ENCODE results near the gene HAP1. TPM values are rescaled to one million over a fixed set of nuclear protein-coding genes. Genes with fewer than 3 reads are reported as not detected.
"Not testable (repeated sequence)": the region's sequence is repeated elsewhere in the genome, so short reads cannot be mapped to it uniquely, and the experiment has no call there.

HAP1 gene, protein sequence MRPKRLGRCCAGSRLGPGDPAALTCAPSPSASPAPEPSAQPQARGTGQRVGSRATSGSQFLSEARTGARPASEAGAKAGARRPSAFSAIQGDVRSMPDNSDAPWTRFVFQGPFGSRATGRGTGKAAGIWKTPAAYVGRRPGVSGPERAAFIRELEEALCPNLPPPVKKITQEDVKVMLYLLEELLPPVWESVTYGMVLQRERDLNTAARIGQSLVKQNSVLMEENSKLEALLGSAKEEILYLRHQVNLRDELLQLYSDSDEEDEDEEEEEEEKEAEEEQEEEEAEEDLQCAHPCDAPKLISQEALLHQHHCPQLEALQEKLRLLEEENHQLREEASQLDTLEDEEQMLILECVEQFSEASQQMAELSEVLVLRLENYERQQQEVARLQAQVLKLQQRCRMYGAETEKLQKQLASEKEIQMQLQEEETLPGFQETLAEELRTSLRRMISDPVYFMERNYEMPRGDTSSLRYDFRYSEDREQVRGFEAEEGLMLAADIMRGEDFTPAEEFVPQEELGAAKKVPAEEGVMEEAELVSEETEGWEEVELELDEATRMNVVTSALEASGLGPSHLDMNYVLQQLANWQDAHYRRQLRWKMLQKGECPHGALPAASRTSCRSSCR
- total RNA-seq, result under 1 TPM; 0.15 to 0.19 TPM

DNA sequence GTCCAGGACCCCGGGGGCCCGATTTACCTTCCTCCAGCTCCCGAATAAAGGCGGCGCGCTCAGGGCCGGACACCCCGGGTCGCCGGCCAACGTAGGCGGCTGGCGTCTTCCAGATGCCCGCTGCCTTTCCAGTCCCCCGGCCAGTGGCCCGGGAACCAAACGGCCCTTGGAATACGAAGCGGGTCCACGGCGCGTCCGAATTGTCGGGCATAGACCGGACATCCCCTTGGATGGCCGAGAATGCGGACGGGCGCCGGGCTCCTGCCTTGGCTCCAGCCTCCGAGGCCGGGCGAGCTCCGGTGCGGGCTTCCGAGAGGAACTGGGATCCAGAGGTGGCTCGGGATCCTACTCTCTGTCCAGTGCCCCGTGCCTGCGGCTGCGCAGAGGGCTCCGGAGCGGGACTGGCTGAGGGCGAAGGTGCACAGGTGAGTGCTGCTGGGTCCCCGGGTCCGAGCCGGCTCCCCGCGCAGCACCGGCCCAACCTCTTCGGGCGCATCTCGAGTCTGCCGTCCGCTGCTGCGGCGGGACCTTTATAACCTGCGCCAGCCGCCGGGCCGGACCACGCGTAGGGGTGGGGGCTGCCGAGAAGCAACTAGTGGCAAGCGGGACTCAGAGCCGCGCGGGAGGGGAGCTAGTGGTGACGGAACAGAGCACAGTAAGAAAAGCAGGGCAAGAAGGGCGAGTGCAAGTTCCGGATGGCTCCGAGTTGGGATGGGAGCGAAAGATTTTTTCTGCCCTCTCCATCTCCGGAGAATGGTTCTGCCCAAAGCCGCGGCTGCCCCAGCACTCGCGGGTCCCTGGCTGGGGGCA lies at the start of gene HAP1:
TSS of gene HAP1 (minus strand) at position 505 of the 810 bp plus-strand sequence. CDS start at position 496, 9 bp downstream.
- CTCF ChIA-PET, result interaction anchor here (1.3 to 4.7 kb wide), 2 partner anchors 55 to 67 kb away, joined by 4 to 41 read pairs; no protein-coding TSS in a partner anchor
- DNase-seq (no peak), ATAC-seq (no peak)
- Mint-ChIP-seq H3K4me3 (no peak within 1 kb of the TSS), H3K27ac (no peak within 1 kb of the TSS), H3K27me3 (peaks cover 69% of the 10 kb centered on the region), H3K9me3 (ENCODE audit: low read depth) (no peaks in the 10 kb centered on the region), H3K36me3 (peaks cover 1% of the 10 kb centered on the region), H3K4me1 (peaks cover 11% of the 10 kb centered on the region)

DNA sequence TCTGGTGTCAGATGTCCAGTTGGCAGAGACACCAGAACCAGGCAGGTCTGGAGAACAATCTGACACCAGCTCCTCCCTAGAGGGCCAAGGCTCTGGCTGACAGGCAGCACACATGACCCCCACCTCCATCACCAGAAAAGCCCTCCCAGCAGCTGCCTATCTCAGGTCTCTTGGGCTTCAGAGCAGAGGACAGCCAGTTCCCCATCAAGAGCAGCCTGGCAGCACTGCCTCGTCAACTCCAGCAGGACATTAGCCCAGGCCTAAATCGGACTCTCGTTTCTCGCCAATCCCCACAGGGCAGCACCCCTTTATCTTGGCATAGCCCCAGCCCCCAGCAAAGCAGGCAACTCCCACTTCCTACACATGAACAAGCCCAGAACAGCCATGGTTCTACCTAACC lies 47.7 kb upstream of the HAP1 start:
- Mint-ChIP-seq H3K9me3 (ENCODE audit: low read depth) (no peaks in the 10 kb centered on the region), H3K4me1 (peaks cover 17% of the 10 kb centered on the region), H3K27ac (no peak overlapping the region), H3K4me3 (no peak overlapping the region), H3K36me3 (no peaks in the 10 kb centered on the region), H3K27me3 (peaks cover 35% of the 10 kb centered on the region)
- CTCF ChIA-PET, result interaction anchor here (1.2 kb wide), 1 partner anchor 19 kb away, joined by 4 read pairs; no protein-coding TSS in a partner anchor
- ATAC-seq, result no peak
- DNase-seq, result no peak

DNA sequence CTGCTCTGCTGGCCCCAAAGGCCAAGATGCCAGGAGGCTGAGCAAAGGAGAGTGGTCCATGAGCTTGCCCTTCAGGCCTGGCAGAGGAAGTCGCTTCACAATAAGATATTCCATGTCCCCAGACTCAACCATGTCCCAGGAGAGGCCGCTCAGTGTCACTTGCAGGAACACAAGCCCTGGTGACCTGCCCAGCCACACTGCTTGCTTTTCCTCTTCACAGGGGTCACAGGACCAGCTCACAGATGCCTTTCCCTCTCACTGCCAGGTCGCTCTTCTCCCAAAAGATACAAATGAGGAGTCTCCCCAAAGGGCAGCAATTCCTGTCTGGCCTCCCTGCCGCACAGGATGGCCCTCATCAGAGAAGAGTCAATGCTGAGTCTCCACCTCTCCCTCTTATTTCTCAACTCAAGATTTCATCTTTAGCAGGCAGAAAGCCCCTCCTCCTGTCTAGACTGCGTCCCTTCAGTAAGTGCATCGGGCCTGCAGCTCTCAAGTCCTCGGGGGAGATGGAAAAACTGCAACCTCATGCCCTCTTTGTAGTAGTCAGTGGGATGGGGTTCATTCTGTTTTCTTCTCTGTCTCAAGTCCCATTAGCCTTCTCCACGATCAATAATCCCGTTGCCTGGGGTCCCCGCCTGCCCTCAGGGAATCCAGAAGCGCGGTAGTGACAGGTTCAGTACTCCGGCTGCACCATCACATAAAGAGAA lies 47.1 kb upstream of the HAP1 start:
- peaks cover 30% of the 10 kb centered on the region for H3K27me3 Mint-ChIP-seq
- CTCF ChIA-PET, result interaction anchor here (0.7 to 1.2 kb wide), 2 partner anchors 19 to 358 kb away, joined by 3 to 4 read pairs; no protein-coding TSS in a partner anchor
- H3K9me3 Mint-ChIP-seq (ENCODE audit: low read depth), result no peaks in the 10 kb centered on the region
- ATAC-seq (no peak), DNase-seq (no peak)
- no peaks in the 10 kb centered on the region for H3K36me3 Mint-ChIP-seq
- H3K4me3 Mint-ChIP-seq, result no peak overlapping the region
- no peak overlapping the region for H3K27ac Mint-ChIP-seq
- H3K4me1 Mint-ChIP-seq, result peaks cover 13% of the 10 kb centered on the region

DNA sequence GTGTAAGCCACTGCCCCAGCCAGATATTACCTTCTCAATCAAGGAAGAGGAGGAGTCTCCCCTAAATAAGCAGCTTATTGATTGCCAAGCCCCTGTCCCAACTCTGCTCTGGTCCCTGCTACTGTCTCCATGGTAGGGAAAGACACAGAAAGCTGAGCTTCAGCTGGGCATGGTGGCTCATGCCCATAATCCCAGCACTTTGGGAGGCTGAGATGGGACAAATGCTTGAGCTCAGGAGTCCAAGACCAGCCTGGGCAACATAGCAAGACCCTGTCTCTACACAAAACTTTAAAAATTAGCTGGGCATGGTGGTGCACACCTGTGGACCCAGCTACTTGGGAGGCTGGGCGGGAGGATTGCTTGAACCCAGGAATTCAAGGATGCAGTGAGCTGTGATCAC lies 45.5 kb upstream of the HAP1 start:
- peaks cover 25% of the 10 kb centered on the region for H3K27me3 Mint-ChIP-seq
- H3K27ac Mint-ChIP-seq, result no peak overlapping the region
- no peaks in the 10 kb centered on the region for H3K36me3 Mint-ChIP-seq
- peaks cover 8% of the 10 kb centered on the region for H3K4me1 Mint-ChIP-seq
- H3K4me3 Mint-ChIP-seq, result no peak overlapping the region
- ATAC-seq (no peak), DNase-seq (no peak)
- CTCF ChIA-PET, result no interaction called here
- no peaks in the 10 kb centered on the region for H3K9me3 Mint-ChIP-seq (ENCODE audit: low read depth)

DNA sequence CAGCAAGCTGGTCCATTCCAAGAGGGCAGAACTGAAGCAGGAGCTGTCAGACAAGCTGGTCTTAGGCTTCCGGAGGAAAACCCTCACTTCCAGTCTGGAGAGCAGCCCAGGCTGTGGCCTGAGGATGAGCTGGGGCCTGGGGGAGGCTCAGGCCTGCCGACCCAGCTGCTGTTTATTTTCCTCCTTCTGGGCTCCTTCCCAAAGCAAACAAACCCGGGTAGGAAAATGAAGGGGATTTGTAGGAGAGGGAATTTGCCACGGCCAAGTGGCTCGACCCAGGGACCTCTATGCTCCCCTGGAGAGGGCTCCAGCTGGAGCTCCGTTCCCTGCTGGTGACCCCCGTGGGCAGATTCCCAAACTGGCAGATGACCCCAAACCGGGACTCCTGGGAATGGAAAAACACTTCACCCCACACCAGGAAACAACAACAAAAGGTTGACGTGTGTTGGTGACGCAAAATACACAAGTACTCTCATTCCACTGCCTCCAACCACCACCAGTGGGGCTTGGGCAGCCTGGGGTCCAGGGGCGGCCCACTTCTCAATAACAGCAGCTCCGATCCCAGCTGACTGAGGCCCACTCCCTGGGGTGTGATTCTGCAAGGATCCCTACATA lies 43.2 kb upstream of the HAP1 start:
- H3K27me3 Mint-ChIP-seq, result peaks cover 13% of the 10 kb centered on the region
- no peaks in the 10 kb centered on the region for H3K4me1 Mint-ChIP-seq
- H3K9me3 Mint-ChIP-seq (ENCODE audit: low read depth), result no peaks in the 10 kb centered on the region
- H3K4me3 Mint-ChIP-seq, result no peak overlapping the region
- no peak for DNase-seq
- CTCF ChIA-PET, result interaction anchor here (1.0 to 1.8 kb wide), 2 partner anchors 9 to 20 kb away, joined by 3 to 5 read pairs; partner anchors contain the start of gene JUP
- no peak overlapping the region for H3K27ac Mint-ChIP-seq
- no peak for ATAC-seq
- no peaks in the 10 kb centered on the region for H3K36me3 Mint-ChIP-seq

DNA sequence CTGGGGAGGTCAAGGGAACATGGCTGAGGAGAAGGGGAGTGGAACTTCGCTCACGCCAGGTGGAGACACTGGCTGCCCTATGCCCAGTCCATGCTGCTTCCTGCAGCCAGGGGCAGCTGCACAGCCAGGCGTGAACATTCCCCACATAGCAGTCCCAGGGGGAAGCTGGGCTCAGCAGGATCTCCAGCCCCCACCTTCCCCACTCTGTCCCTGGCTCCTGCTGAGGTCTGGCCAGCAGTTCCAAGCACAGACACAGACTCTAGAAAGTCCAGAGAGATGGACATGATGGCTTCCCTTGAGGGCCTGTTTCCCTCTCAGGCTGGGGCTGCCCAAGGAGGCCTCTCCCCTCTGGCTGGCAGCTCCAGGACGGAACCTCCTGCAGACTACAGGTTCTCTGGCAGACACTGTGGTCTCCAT lies 42.7 kb upstream of the HAP1 start:
- CTCF ChIA-PET, result interaction anchor here (1.0 to 1.8 kb wide), 2 partner anchors 9 to 21 kb away, joined by 3 to 5 read pairs; partner anchors contain the start of gene JUP

DNA sequence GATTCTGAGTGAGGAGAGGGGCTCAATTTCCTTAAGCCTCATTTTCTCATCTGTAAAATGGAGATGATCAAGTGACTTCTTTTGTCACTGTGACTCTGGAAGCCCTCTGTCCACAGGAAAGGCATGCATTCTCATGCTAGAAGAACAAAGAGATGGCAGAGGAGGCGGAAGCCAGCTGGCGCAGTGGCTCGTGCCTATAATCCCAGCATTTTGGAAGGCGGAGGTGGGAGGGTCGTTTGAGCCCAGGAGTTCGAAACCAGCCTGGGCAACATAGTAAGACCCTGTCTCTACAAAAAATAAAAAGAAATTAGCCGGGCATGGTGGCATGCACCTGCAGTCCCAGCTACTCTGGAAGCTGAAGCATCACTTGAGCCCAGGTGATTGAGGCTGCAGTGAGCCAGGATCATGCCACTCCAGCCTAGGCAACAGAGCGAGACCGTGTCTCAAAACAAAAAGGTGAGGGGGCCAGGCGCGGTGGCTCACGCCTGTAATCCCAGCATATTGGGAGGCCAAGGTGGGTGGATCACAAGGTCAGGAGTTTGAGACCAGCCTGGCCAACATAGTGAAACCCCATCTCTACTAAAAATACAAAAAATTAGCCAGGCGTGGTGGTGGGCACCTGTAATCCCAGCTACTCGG lies 41.9 kb upstream of the HAP1 start:
- CTCF ChIA-PET; DNase-seq; H3K9me3 Mint-ChIP-seq (ENCODE audit: low read depth); H3K27me3 Mint-ChIP-seq; H3K4me1 Mint-ChIP-seq; ATAC-seq; H3K4me3 Mint-ChIP-seq; H3K27ac Mint-ChIP-seq; H3K36me3 Mint-ChIP-seq: not testable (repeated sequence)

More for the DNA sequence above, 42.7 kb upstream of the HAP1 start:
- H3K27ac Mint-ChIP-seq, result no peak overlapping the region
- H3K27me3 Mint-ChIP-seq, result peaks cover 8% of the 10 kb centered on the region
- DNase-seq (no peak), ATAC-seq (no peak)
- H3K4me1 Mint-ChIP-seq, result no peaks in the 10 kb centered on the region
- no peaks in the 10 kb centered on the region for H3K36me3 Mint-ChIP-seq
- H3K4me3 Mint-ChIP-seq, result no peak overlapping the region
- H3K9me3 Mint-ChIP-seq (ENCODE audit: low read depth), result no peaks in the 10 kb centered on the region

DNA sequence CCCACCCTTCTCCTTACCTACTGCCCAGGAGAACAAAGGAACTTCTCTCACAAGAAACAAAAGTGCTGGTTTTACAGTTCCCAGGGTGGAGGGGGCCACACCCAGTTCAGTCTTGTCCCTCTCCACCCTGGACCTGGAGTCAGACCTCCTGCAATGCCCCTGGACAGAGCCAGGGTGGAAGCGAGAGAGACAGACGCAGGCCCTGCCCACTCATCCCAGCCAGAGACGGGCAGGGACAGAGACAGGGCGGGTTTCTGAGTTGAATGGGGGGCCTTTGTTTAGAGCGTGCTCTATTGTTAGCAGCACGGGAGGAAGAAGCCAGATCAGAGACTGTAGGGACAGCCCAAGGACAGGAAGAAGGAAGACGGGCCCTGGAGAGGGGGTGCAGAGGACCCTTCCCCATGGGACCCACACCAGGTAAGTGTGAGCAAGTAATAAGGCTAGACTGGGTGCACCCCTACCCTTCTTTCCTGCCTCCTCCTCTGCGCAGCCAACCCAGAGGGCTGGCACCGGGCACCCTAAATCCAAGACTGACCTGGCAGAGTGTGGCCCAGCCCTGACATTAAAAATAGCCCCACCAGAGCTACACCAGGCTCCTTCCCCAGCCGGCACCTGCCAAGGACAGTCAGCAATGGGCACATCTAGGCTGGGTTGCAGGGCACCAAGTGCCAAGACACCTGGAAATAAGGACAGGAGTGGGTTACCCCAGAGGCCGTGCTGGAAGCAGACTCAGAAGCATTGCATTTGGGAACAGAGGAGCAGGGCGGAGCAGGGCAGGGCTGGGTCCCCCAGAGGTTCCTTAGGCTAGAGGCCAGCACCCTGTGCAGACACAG lies 41.2 kb upstream of the HAP1 start:
- no peak for DNase-seq
- Mint-ChIP-seq H3K9me3 (ENCODE audit: low read depth) (no peaks in the 10 kb centered on the region), H3K36me3 (no peaks in the 10 kb centered on the region), H3K4me3 (no peak overlapping the region), H3K27me3 (peaks cover 2% of the 10 kb centered on the region), H3K27ac (no peak overlapping the region), H3K4me1 (no peaks in the 10 kb centered on the region)
- CTCF ChIA-PET, result no interaction called here
- ATAC-seq, result no peak

DNA sequence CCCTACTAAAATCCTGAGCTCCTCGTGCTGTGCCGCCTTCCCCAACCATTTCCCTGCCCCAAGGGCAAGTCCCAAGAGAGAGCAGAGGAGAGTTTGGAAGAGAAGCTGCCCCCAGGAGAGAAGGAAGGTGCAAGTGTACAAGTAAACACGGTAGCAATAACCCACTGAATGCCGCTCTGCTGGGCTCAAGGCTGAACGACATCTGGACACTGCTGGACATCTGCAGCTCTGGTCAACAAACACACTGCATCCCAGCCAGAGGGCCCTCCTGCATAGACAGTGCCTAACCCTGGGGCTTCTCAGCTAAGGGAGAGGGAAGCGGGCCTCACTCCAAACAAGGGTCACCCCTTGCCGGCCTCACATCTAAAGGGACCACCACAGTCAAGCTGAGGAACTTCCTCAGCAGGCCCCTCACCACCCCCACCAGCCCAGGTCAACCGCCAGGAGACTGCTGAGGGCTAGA lies 39.3 kb upstream of the HAP1 start:
- no peak overlapping the region for H3K4me3 Mint-ChIP-seq
- peaks cover 2% of the 10 kb centered on the region for H3K27me3 Mint-ChIP-seq
- ATAC-seq (no peak), DNase-seq (no peak)
- CTCF ChIA-PET, result no interaction called here
- H3K36me3 Mint-ChIP-seq, result no peaks in the 10 kb centered on the region
- no peaks in the 10 kb centered on the region for H3K4me1 Mint-ChIP-seq
- H3K9me3 Mint-ChIP-seq (ENCODE audit: low read depth), result no peaks in the 10 kb centered on the region
- H3K27ac Mint-ChIP-seq, result no peak overlapping the region

DNA sequence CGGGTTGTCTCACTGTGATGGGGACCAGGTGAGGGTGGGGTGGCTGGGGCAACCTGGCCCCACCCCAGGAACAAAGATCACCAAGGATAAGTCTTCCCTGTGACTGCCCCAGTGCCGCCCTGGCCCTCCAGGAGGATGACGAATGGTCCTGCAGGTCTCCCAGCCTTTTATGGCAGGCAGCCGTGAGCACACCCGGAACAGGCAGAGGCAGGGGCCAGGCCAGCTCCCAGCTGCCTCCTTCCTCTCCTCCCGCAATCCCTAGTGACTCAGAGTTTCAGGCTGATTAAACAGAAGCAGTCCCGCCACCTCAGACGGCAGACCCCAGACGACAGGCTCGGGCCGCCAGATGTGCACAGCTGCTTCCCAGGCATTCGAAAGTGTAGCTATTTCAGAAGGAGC lies 38.7 kb upstream of the HAP1 start:
- Mint-ChIP-seq H3K27me3 (peaks cover 2% of the 10 kb centered on the region), H3K4me1 (no peaks in the 10 kb centered on the region), H3K36me3 (no peaks in the 10 kb centered on the region), H3K27ac (no peak overlapping the region), H3K4me3 (no peak overlapping the region), H3K9me3 (ENCODE audit: low read depth) (no peaks in the 10 kb centered on the region)
- CTCF ChIA-PET, result interaction anchor here (0.6 kb wide), 1 partner anchor 95 kb away, joined by 3 read pairs; no protein-coding TSS in a partner anchor
- DNase-seq (no peak), ATAC-seq (no peak)

DNA sequence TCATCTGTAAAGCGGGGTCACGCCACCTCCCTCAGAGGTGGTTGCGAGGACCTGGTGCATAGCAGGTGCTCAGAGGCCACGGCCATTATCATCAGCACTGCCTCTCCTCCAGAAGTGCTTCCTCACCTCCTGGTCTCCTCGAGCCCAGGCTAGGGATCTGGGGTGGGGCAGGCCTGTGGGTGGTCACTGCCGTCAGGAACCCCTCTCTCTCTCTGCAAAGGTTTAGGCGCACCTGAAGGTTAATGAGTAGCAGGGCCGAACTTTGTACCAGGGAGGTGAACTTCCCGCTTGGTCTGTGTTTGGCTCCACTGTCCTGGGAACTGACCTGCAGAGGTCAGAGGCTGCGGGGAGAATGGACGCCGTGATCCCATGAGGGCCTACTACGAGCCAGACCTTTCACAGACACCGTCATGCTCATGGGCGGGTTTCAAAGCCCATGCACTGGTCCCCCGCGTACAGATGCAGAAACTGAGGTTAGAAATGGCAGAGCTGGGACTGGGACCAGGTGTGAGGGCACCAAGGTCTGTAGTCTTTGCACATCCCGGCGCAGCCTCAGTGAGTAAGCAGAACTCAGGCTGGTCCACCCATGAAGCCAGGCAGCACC lies 38.2 kb upstream of the HAP1 start:
- no peaks in the 10 kb centered on the region for H3K4me1 Mint-ChIP-seq
- no peak overlapping the region for H3K4me3 Mint-ChIP-seq
- no peaks in the 10 kb centered on the region for H3K9me3 Mint-ChIP-seq (ENCODE audit: low read depth)
- DNase-seq (no peak), ATAC-seq (no peak)
- H3K27ac Mint-ChIP-seq, result no peak overlapping the region
- no peaks in the 10 kb centered on the region for H3K36me3 Mint-ChIP-seq
- CTCF ChIA-PET, result interaction anchor here (0.6 to 1.0 kb wide), 2 partner anchors 29 to 96 kb away, joined by 3 read pairs; no protein-coding TSS in a partner anchor
- H3K27me3 Mint-ChIP-seq, result peaks cover 2% of the 10 kb centered on the region

All from activated CD8-positive, alpha-beta memory T cell treated with anti-CD3 and anti-CD28 coated beads, Interleukin-2, amount 10 ng/mL, durations not matched to agents 7 days and 5 days (primary cell).